SK-N-SH (cell line): ENCODE measurements around the gene TAC3. TPM values are rescaled to one million over a fixed set of nuclear protein-coding genes. Genes with fewer than 3 reads are reported as not detected.

Experiments used
- CTCF ChIA-PET: fragments of 300-600, 350-600 bp; formaldehyde crosslinking; extraction: SDS; loops from one replicate; lab custom pipeline; 2021; lab: Yijun Ruan, JAX
- POLR2A ChIA-PET: fragments of 350-600 bp; sonication (Branson Sonifier 250); formaldehyde crosslinking; extraction: SDS; loops from one replicate; lab custom pipeline; 2020; ENCODE audit warnings: antibody characterized with exemption, inconsistent platforms; lab: Yijun Ruan, JAX
- DNase-seq: peaks from one replicate; pipeline ENCODE4 v3.0.0; 2012
- H2AFZ ChIP-seq: fragments of 200-600 bp; sonication (generic); 2 replicates; pipeline ENCODE4 v1.8.1; 2016; ENCODE audit warnings: antibody characterized with exemption, mild to moderate bottlenecking, low read depth
- H3F3A ChIP-seq: fragments of 200-600 bp; sonication (generic); replicated peaks from 2 replicates; pipeline ENCODE3; 2016; ENCODE audit warnings: antibody characterized with exemption, mild to moderate bottlenecking; ENCODE audit not compliant: insufficient read depth
- H3K27ac ChIP-seq, 2 experiments: fragments of 200-500 bp in 1 of 2; fragments of 200-600 bp in 1 of 2; sonication (Bioruptor generic) in 1 of 2; sonication (generic), shearing (Covaris generic) in 1 of 2; 2 replicates each; pipeline versions ENCODE4 v1.5.1 to v1.6.1; 2014 to 2016; ENCODE audit warnings: low read depth in 2 of 2, inconsistent platforms in 1 of 2, low read length in 1 of 2, mild to moderate bottlenecking in 1 of 2, mixed read lengths in 1 of 2
- H3K27me3 ChIP-seq: fragments of 200-600 bp; sonication (generic), shearing (Covaris generic); 2 replicates; pipeline ENCODE4 v1.6.1; 2016; ENCODE audit warnings: mixed run types; ENCODE audit not compliant: insufficient read depth
- H3K36me3 ChIP-seq, 2 experiments: fragments of 200-500 bp in 1 of 2; fragments of 200-600 bp in 1 of 2; sonication (Bioruptor generic) in 1 of 2; sonication (generic) in 1 of 2; replicated peaks in 1 of 2; 2 replicates each; pipeline versions ENCODE3 to v1.5.1; 2014 to 2016; ENCODE audit warnings: low read length in 1 of 2, mild to moderate bottlenecking in 1 of 2; ENCODE audit not compliant: insufficient read depth in 2 of 2, control insufficient read depth in 1 of 2
- H3K4me1 ChIP-seq, 2 experiments: fragments of 200-500 bp in 1 of 2; fragments of 200-600 bp in 1 of 2; sonication (Bioruptor generic) in 1 of 2; sonication (generic), shearing (Covaris generic) in 1 of 2; 2 replicates each; pipeline versions ENCODE4 v1.5.1 to v1.6.1; 2014 to 2016; ENCODE audit warnings: low read depth in 1 of 2, low read length in 1 of 2, mixed run types in 1 of 2; ENCODE audit not compliant: insufficient read depth in 2 of 2, control insufficient read depth in 1 of 2
- H3K4me2 ChIP-seq: fragments of 200-600 bp; sonication (generic), shearing (Covaris generic); 2 replicates; pipeline ENCODE4 v1.6.1; 2017; ENCODE audit warnings: mixed run types
- H3K4me3 ChIP-seq, 2 experiments: fragments of 200-500 bp in 1 of 2; fragments of 200-600 bp in 1 of 2; sonication (Bioruptor generic) in 1 of 2; sonication (generic), shearing (Covaris generic) in 1 of 2; 2 replicates each; pipeline versions ENCODE4 v1.5.1 to v1.8.1; 2014 to 2016; ENCODE audit warnings: low read depth in 2 of 2, inconsistent platforms in 1 of 2, low read length in 1 of 2, mild to moderate bottlenecking in 1 of 2, mixed read lengths in 1 of 2, moderate library complexity in 1 of 2
- H3K79me2 ChIP-seq: fragments of 200-600 bp; sonication (generic); 2 replicates; pipeline ENCODE4 v1.8.1; 2017; ENCODE audit warnings: mild to moderate bottlenecking; ENCODE audit not compliant: insufficient read depth
- H3K9ac ChIP-seq: fragments of 200-600 bp; sonication (generic); 2 replicates; pipeline ENCODE4 v1.6.1; 2017; ENCODE audit warnings: mixed run types
- H3K9me2 ChIP-seq: fragments of 200-600 bp; sonication (generic); 2 replicates; pipeline ENCODE4 v1.6.1; 2017; ENCODE audit warnings: mixed run types
- H3K9me3 ChIP-seq: fragments of 200-600 bp; sonication (generic); 2 replicates; pipeline ENCODE4 v1.6.1; 2017; ENCODE audit warnings: mixed run types, mild to moderate bottlenecking, moderate library complexity
- H4K20me1 ChIP-seq: fragments of 200-600 bp; sonication (generic); 2 replicates; pipeline ENCODE4 v1.6.1; 2017; ENCODE audit warnings: mild to moderate bottlenecking, mixed run types; ENCODE audit not compliant: insufficient read depth
- ELF1 ChIP-seq: IDR thresholded peaks from 2 replicates; pipeline ENCODE4 v1.4.0; 2012
- EP300 ChIP-seq, 2 experiments: IDR thresholded peaks; 2 replicates each; pipeline versions ENCODE4 v1.4.0 to v1.6.1; 2012; ENCODE audit warnings: borderline replicate concordance in 1 of 2, low read depth in 1 of 2, low read length in 1 of 2
- EZH2phosphoT487 ChIP-seq: fragments of 200-600 bp; sonication (generic); IDR thresholded peaks from 2 replicates; pipeline ENCODE4 v1.6.1; 2017; ENCODE audit warnings: low read depth, mixed run types, mild to moderate bottlenecking, antibody characterized with exemption, moderate library complexity, borderline replicate concordance
- FOXJ3 ChIP-seq: sonication (generic); formaldehyde crosslinking; IDR thresholded peaks from 2 replicates; pipeline ENCODE4 v1.5.1; 2020; ENCODE audit warnings: mild to moderate bottlenecking, missing genetic modification reagents
- GATA2 ChIP-seq: sonication (generic); formaldehyde crosslinking; IDR thresholded peaks from 2 replicates; pipeline ENCODE4 v1.5.0; 2020; ENCODE audit warnings: mild to moderate bottlenecking, missing genetic modification reagents
- MXI1 ChIP-seq: IDR thresholded peaks from 2 replicates; pipeline ENCODE4 v1.6.1; 2012; ENCODE audit warnings: mild to moderate bottlenecking, low read depth, low read length, improper control_type of control experiment
- NFIC ChIP-seq: IDR thresholded peaks from 2 replicates; pipeline ENCODE4 v1.4.0; 2012; ENCODE audit warnings: borderline replicate concordance
- NRF1 ChIP-seq: IDR thresholded peaks from 2 replicates; pipeline ENCODE4 v1.6.1; 2012; ENCODE audit warnings: low read depth, mild to moderate bottlenecking, low read length
- POLR2AphosphoS5 ChIP-seq: IDR thresholded peaks from 2 replicates; pipeline ENCODE4 v1.6.1; 2012; ENCODE audit warnings: low read depth, low read length
- RCOR1 ChIP-seq: fragments of 150-350 bp; IDR thresholded peaks from 2 replicates; pipeline ENCODE4 v1.6.1; 2017; ENCODE audit warnings: antibody characterized with exemption, low read length
- RFX5 ChIP-seq: IDR thresholded peaks from 2 replicates; pipeline ENCODE4 v1.6.1; 2012; ENCODE audit warnings: mild to moderate bottlenecking, improper control_type of control experiment, low read length
- RXRA ChIP-seq: IDR thresholded peaks from 2 replicates; pipeline ENCODE4 v1.4.0; 2012; ENCODE audit warnings: low read depth, mild to moderate bottlenecking, borderline replicate concordance
- SIN3A ChIP-seq: IDR thresholded peaks from 2 replicates; pipeline ENCODE4 v1.6.1; 2012; ENCODE audit warnings: low read depth, mild to moderate bottlenecking, low read length, moderate library complexity, borderline replicate concordance
- TAF1 ChIP-seq: IDR thresholded peaks from 2 replicates; pipeline ENCODE4 v1.6.1; 2012; ENCODE audit warnings: low read depth, mild to moderate bottlenecking, low read length, moderate library complexity, borderline replicate concordance
- TCF12 ChIP-seq: IDR thresholded peaks from 2 replicates; pipeline ENCODE4 v1.4.0; 2012
- TEAD4 ChIP-seq: IDR thresholded peaks from 2 replicates; pipeline ENCODE4 v1.4.0; 2012; ENCODE audit warnings: mild to moderate bottlenecking, borderline replicate concordance; ENCODE audit not compliant: insufficient read depth
- YY1 ChIP-seq: IDR thresholded peaks from 2 replicates; pipeline ENCODE4 v1.4.0; 2012; ENCODE audit warnings: low read depth, mild to moderate bottlenecking
- WGBS: methylation state at CpG from one replicate; pipeline ENCODE4 v1.1.6; 2017; ENCODE audit warnings: low lambda C conversion rate; 5-methylcytosine and 5-hydroxymethylcytosine counted together
- polyA plus RNA-seq, 3 experiments: library from polyadenylated mRNA; depleted of rRNA; stranded (reverse); fragments of >200 nt; gene quantifications; 2 replicates each; pipeline ENCODE4 v1.2.3, GENCODE V29; 2012
- TF ChIP-seq, protein P1 (sequence below): IDR thresholded peaks from 2 replicates; pipeline ENCODE4 v1.4.0; 2012; ENCODE audit warnings: low read depth
- TF ChIP-seq, protein P2 (sequence below): fragments of 150-350 bp; IDR thresholded peaks from 2 replicates; pipeline ENCODE4 v1.6.1; 2017; ENCODE audit warnings: antibody characterized with exemption, low read length, low read depth, borderline replicate concordance
- TF ChIP-seq, protein P3 (sequence below): IDR thresholded peaks from 2 replicates; pipeline ENCODE4 v1.4.0; 2012; ENCODE audit warnings: low read depth, borderline replicate concordance
- TF ChIP-seq, protein P4 (sequence below): fragments of 150-350 bp; IDR thresholded peaks from 2 replicates; pipeline ENCODE4 v1.6.1; 2016; ENCODE audit warnings: mild to moderate bottlenecking, low read depth, low read length
- TF ChIP-seq, protein P5 (sequence below): IDR thresholded peaks from 2 replicates; pipeline ENCODE4 v1.6.1; 2012; ENCODE audit warnings: mild to moderate bottlenecking, low read depth, low read length, moderate library complexity
- TF ChIP-seq, protein P6 (sequence below): IDR thresholded peaks from 2 replicates; pipeline ENCODE4 v1.4.0; 2012; ENCODE audit warnings: low read depth, borderline replicate concordance

TAC3 gene
- polyA plus RNA-seq, 1 of the 3 experiments (the other 2 are of a cell fraction) = not detected

DNA sequence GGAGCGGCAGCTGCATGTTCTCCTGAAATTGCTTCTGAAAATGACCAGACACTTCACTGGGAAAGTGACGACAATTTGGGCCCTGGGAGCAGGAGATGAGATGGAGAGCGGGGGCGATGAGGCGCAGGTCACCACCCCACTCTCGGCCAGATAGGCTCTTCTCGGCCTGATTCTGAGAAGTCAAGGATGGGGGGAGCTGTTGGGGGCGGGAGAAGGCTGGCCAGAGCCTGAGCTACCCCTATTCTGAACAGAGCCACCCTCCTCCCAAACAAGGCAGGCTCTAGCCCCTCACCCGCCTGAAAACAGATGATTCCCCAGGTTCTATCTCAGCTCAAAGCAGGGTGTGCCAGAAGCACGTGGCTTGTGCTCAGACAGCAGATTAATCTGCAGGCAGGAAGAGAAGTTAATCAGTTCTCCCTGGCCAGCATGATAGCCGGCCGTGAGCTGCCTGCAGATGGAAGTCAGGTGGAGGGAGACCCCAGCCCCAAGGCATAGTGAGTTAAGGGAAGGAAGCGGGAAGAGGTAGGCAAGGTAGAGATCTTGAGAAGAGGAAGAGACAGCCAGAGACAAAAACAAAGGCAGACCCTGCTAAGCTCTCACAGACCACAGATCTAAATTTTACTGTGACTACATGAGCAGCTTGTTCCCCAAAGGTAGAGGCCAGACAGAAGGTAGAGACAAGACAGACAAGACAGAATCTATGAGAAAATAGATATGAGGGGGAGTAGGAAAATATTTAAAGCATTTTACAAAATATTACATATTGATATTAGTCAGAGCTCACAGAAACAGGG, 10.9 kb upstream of the TAC3 start:
- POLR2A ChIA-PET = interaction anchor here (0.7 to 1.6 kb wide), 3 partner anchors 10 to 302 kb away, joined by 3 to 7 read pairs (median 4); partner anchors contain the start of genes NACA and TAC3
- no peaks in the 10 kb centered on the region for H3K79me2 ChIP-seq
- H3K27ac ChIP-seq = peak overlapping the region in 1 of 2 experiments; percentile 61; a peak in 2 of 4 replicates
- peak; percentile 52 for DNase-seq
- CTCF ChIA-PET = interaction anchor here (0.7 to 10.5 kb wide), 18 partner anchors 11 to 426 kb away, joined by 3 to 101 read pairs (median 4); partner anchors contain the start of genes HSD17B6, STAT6, TAC3 and ZBTB39
- TF ChIP-seq SIN3A (no peak), NRF1 (no peak), NFIC (no peak), ELF1 (no peak), EP300 (IDR thresholded peaks at IDR 0.05; ENCODE audit: borderline replicate concordance in 1 of 2, low read depth in 1 of 2, low read length in 1 of 2) (peak in 1 of 2 experiments; percentile 50; a peak in 2 of 4 replicates), MXI1 (peak; percentile 96), GATA2 (peak; percentile 44; the same call in 1 of the 2 replicates), YY1 (no peak), TEAD4 (no peak), RFX5 (no peak), TCF12 (no peak), RCOR1 (no peak), TAF1 (no peak), RXRA (no peak), EZH2phosphoT487 (no peak), POLR2AphosphoS5 (no peak), FOXJ3 (CRISPR knock-in tag) (no peak)
- TF ChIP-seq, protein P1, sequence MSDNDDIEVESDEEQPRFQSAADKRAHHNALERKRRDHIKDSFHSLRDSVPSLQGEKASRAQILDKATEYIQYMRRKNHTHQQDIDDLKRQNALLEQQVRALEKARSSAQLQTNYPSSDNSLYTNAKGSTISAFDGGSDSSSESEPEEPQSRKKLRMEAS = no peak
- TF ChIP-seq, protein P2, sequence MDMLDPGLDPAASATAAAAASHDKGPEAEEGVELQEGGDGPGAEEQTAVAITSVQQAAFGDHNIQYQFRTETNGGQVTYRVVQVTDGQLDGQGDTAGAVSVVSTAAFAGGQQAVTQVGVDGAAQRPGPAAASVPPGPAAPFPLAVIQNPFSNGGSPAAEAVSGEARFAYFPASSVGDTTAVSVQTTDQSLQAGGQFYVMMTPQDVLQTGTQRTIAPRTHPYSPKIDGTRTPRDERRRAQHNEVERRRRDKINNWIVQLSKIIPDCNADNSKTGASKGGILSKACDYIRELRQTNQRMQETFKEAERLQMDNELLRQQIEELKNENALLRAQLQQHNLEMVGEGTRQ = no peak
- TF ChIP-seq, protein P3, sequence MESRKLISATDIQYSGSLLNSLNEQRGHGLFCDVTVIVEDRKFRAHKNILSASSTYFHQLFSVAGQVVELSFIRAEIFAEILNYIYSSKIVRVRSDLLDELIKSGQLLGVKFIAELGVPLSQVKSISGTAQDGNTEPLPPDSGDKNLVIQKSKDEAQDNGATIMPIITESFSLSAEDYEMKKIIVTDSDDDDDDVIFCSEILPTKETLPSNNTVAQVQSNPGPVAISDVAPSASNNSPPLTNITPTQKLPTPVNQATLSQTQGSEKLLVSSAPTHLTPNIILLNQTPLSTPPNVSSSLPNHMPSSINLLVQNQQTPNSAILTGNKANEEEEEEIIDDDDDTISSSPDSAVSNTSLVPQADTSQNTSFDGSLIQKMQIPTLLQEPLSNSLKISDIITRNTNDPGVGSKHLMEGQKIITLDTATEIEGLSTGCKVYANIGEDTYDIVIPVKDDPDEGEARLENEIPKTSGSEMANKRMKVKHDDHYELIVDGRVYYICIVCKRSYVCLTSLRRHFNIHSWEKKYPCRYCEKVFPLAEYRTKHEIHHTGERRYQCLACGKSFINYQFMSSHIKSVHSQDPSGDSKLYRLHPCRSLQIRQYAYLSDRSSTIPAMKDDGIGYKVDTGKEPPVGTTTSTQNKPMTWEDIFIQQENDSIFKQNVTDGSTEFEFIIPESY = no peak
- TF ChIP-seq, protein P4, sequence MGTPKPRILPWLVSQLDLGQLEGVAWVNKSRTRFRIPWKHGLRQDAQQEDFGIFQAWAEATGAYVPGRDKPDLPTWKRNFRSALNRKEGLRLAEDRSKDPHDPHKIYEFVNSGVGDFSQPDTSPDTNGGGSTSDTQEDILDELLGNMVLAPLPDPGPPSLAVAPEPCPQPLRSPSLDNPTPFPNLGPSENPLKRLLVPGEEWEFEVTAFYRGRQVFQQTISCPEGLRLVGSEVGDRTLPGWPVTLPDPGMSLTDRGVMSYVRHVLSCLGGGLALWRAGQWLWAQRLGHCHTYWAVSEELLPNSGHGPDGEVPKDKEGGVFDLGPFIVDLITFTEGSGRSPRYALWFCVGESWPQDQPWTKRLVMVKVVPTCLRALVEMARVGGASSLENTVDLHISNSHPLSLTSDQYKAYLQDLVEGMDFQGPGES = no peak
- TF ChIP-seq, protein P5, sequence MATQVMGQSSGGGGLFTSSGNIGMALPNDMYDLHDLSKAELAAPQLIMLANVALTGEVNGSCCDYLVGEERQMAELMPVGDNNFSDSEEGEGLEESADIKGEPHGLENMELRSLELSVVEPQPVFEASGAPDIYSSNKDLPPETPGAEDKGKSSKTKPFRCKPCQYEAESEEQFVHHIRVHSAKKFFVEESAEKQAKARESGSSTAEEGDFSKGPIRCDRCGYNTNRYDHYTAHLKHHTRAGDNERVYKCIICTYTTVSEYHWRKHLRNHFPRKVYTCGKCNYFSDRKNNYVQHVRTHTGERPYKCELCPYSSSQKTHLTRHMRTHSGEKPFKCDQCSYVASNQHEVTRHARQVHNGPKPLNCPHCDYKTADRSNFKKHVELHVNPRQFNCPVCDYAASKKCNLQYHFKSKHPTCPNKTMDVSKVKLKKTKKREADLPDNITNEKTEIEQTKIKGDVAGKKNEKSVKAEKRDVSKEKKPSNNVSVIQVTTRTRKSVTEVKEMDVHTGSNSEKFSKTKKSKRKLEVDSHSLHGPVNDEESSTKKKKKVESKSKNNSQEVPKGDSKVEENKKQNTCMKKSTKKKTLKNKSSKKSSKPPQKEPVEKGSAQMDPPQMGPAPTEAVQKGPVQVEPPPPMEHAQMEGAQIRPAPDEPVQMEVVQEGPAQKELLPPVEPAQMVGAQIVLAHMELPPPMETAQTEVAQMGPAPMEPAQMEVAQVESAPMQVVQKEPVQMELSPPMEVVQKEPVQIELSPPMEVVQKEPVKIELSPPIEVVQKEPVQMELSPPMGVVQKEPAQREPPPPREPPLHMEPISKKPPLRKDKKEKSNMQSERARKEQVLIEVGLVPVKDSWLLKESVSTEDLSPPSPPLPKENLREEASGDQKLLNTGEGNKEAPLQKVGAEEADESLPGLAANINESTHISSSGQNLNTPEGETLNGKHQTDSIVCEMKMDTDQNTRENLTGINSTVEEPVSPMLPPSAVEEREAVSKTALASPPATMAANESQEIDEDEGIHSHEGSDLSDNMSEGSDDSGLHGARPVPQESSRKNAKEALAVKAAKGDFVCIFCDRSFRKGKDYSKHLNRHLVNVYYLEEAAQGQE = no peak
- TF ChIP-seq, protein P6, sequence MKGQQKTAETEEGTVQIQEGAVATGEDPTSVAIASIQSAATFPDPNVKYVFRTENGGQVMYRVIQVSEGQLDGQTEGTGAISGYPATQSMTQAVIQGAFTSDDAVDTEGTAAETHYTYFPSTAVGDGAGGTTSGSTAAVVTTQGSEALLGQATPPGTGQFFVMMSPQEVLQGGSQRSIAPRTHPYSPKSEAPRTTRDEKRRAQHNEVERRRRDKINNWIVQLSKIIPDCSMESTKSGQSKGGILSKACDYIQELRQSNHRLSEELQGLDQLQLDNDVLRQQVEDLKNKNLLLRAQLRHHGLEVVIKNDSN = no peak
- TF ChIP-seq, all 33 proteins: peak for 3
- 63% methylated on average over 12 of the region's 13 CpGs for WGBS
- no peak overlapping the region for H3K4me2 ChIP-seq
- H3K27me3 ChIP-seq = peaks cover 5% of the 10 kb centered on the region; the same call in 1 of the 2 replicates
- H2AFZ ChIP-seq = no peak overlapping the region
- H3K36me3 ChIP-seq = no peaks in the 10 kb centered on the region
- no peak overlapping the region for H3K9ac ChIP-seq
- H4K20me1 ChIP-seq = no peaks in the 10 kb centered on the region
- H3K4me1 ChIP-seq = peaks cover 0 to 58% of the 10 kb centered on the region in 2 experiments; a peak in 2 of 4 replicates
- H3F3A ChIP-seq = no peaks in the 10 kb centered on the region
- H3K4me3 ChIP-seq = no peak overlapping the region
- no peaks in the 10 kb centered on the region for H3K9me3 ChIP-seq
- no peaks in the 10 kb centered on the region for H3K9me2 ChIP-seq
